ENCODE data around the gene BHLHA15.

BHLHA15 gene

GRCh38 chr7:98186452-98187137, 24.6 kb upstream of the BHLHA15 start:
- DNase-seq (ENCODE audit: extremely low spot score, insufficient read length, low read depth), result no peak
- FAIRE-seq, result no peak

DNA sequence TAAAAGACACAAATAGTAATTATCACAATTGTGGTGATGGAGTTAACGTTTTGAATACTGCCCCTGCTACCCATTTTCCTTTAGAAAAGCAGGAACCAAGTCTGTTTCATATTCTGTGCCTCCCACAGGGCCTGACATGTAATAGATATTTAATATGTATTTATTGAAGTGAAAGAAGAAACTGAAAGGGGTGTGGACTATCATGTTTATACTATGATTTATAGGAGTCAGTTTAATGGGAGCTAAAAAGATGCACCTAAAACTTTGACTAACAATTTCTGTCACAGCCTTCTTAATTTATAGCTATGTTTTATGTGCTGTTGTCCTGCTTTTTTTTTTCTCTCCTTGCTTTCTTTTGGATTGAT, 24.1 kb upstream of the BHLHA15 start:
- no peak for FAIRE-seq
- no peak for DNase-seq (ENCODE audit: extremely low spot score, insufficient read length, low read depth)

GRCh38 chr7:98189559-98189958, 21.7 kb upstream of the BHLHA15 start:
- DNase-seq (ENCODE audit: extremely low spot score, insufficient read length, low read depth) (no peak), FAIRE-seq (no peak)

DNA sequence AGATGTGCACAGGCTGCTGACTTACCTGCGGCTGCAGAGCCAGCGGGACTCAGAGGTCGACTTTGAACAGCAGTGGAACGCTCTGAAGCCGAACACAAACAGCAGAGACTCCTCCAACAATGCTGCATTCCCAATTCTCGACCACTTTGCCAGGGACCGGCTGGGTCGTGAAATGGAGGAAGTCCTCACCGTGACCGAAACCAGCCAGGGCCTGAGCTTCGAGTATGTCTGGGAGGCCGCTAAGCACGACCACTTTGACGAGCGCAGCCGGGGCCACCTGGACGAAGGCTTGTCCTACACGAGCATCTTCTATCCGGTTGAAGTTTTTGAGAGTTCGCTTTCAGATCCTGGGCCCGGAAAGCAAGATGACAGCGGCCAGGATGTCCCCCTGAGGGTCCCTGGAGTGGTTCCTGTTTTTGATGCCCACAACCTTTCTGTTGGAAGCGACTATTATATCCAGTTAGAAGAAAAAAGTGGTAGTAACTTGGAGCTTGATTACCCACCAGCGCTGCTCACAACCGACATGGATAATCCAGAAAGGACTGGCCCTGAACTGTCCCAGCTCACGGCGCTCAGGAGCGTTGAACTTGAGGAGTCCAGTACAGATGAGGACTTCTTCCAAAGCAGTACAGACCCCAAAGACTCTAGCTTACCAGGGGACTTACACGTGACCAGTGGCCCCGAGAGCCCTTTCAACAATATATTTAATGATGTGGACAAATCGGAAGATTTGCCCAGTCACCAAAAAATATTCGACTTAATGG, 19.4 kb upstream of the BHLHA15 start:
- DNase-seq (ENCODE audit: extremely low spot score, insufficient read length, low read depth) (no peak), FAIRE-seq (no peak)

- FAIRE-seq (no peak), DNase-seq (ENCODE audit: extremely low spot score, insufficient read length, low read depth) (no peak)
Measured at GRCh38 chr7:98192781-98193457, 18.3 kb upstream of the BHLHA15 start.

GRCh38 chr7:98193474-98194180, 17.6 kb upstream of the BHLHA15 start:
- FAIRE-seq, result no peak

GRCh38 chr7:98194186-98194585, 17.1 kb upstream of the BHLHA15 start:
- no peak for FAIRE-seq
- DNase-seq (ENCODE audit: extremely low spot score, insufficient read length, low read depth), result no peak

More at GRCh38 chr7:98193474-98194180, 17.6 kb upstream of the BHLHA15 start:
- no peak for DNase-seq (ENCODE audit: extremely low spot score, insufficient read length, low read depth)

- no peak for DNase-seq (ENCODE audit: extremely low spot score, insufficient read length, low read depth)
- no peak for FAIRE-seq
Measured at GRCh38 chr7:98194672-98195457, 16.4 kb upstream of the BHLHA15 start.

- no peak for FAIRE-seq
- DNase-seq (ENCODE audit: extremely low spot score, insufficient read length, low read depth), result no peak
Measured at GRCh38 chr7:98196706-98197605, 14.3 kb upstream of the BHLHA15 start.

GRCh38 chr7:98199131-98199530, 12.1 kb upstream of the BHLHA15 start:
- FAIRE-seq, result no peak
- no peak for DNase-seq (ENCODE audit: extremely low spot score, insufficient read length, low read depth)

DNA sequence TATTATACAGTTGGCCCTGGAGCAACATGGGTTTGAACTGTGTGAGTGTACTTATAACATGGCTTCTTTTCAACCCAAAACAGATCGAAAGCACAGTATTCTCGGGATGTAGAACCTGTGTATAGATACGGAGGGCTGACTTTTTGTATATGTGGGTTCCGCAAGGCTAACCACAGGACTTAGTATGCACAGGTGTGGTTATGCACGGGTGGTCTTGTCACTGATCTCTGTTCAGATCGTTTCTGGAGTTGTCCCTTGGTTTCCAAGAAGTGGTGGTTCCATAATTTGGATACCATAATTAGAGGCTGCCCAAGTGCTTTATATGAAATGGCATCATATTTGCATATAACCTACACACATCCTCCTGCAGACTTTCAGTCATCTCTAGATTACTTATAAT, 10.9 kb upstream of the BHLHA15 start:
- FAIRE-seq (peak; percentile 88), DNase-seq (ENCODE audit: extremely low spot score, insufficient read length, low read depth) (no peak)

DNA sequence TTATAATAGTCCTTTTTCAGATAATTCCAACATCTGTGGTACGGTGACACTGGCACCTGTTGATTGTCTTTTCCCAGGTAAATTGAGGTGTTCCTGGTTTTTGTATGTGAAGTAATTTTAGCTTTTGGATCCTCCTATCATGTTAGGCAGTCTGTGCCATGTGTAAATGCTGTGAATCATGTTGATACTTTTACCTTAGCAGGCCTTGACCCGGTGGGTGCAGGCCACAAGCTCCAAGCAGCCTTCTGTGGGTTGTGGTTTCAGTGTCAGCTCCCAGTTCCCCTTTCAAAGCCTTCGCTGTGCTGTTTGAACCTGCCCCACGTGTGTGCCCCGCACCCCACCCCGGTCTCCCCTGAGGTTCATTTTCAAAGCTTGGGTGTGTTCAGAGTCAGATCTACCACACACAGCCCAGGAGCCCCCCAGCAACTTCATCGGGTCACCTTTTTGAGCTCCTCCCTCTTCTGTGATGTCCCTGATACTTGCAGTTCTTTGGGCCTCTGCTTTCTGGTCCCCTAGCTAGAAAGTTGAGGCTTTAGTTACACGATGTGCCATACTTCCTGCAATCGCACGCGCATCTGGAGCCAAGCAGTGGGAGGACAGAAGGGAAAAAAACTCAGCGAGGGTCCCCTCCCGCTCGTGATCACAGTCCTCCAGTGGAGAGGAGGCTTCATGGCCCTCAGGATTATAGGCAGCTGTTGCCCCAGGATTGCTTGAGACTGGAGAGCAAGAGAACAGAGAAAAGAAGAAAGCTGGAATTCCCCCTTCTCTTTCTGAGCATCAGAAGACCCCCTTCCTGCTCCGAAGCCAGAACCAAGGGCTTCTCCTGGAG, 8.7 kb upstream of the BHLHA15 start:
- peak; percentile 83 for DNase-seq (ENCODE audit: extremely low spot score, insufficient read length, low read depth)
- peak; percentile 99 for FAIRE-seq

DNA sequence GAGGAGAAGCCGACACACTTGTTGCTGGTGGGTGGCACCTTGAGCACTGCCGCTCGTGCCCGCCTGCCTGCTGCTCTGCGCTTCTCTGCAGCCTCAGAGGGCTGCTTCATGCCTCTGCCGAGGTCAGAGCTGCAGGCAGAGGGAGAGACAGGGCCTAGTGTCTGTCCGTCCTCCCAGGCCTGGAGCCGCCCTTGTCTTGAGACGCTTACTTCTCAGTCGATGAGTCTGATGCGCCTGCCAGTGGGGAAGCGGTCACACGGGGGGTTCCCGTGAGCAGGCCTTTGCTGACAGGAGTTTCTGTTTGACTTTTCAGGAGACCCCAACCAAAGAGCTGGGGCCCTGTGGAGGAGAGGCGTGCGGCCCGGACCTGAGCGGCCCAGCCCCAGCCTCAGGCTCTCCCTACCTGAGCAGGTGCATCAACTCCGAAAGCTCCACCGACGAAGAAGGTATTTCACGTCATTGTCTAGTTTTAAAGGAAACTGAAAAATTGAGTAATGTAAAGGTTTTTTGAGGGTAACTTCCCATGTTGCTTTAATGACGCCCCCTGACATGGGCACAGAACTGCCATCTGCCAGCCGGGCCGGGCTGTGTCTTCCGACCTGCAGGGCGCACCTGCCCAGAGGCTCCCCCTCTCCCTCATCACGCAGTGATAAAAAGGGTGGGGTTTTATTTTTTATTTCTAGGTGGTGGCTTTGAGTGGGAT, 7.8 kb upstream of the BHLHA15 start:
- FAIRE-seq (peak; percentile 80), DNase-seq (ENCODE audit: extremely low spot score, insufficient read length, low read depth) (no peak)

GRCh38 chr7:98203964-98204605, 7.2 kb upstream of the BHLHA15 start:
- DNase-seq (ENCODE audit: extremely low spot score, insufficient read length, low read depth), result no peak
- no peak for FAIRE-seq

DNA sequence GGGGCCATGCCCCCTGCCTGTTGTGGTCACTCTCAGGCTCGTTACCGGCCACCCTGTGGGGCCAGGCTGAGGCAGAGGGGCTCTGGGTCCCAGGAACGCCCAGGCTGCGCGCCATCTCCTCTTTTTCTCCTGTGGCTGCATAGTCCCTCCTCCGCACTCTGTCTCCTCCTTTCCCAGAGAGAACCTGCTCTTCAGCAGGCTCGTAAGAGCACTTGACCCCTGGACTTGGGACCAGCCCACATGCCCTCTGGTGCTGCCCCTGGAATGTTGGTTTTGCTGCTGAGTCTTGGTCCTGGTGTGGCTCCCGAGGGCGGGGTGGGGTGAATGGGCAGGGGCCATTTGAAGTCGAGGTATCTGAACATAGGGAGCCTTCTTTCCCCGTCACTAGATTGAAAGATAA, 6.6 kb upstream of the BHLHA15 start:
- FAIRE-seq (no peak), DNase-seq (ENCODE audit: extremely low spot score, insufficient read length, low read depth) (no peak)

DNA sequence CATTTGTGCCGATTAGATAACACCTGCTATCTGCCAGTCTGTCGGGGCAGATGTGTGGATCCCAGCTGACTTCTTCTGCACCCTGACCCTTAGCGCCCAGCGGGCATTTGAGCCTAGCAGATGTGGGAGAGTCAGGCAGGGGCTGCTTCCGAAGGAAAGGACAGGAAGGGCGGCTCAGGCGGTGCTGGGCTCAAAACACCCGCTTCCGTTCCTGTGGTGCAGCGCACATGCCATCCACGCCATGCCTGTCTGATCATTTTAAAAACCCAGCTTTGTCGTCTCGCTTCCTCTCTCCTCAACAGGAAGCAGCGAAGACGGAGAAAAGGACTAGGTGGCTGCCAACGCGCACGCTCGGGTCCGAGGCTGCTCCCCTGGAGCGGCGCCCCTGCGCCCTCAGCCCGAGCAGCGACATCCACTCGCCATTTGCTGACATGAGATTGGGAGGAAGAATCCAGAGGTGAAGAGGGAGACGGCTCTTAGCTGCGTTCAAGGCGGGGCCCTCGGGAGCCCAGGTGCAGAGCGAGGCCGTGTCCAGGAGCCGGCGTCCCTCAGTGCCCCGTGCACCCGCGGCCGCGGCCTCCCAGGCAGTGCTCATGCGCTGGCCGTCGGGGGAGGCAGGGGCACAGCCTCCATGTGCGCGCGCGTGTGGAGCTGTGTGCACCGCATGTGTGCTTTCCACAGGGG, 5.9 kb upstream of the BHLHA15 start:
- no peak for FAIRE-seq
- no peak for DNase-seq (ENCODE audit: extremely low spot score, insufficient read length, low read depth)

Measured in GM18507 (cell line).